Adrenal gland (tissue), 12 donors: ENCODE measurements around the gene BMAL1. TPM values are rescaled to one million over a fixed set of nuclear protein-coding genes. Genes with fewer than 3 reads are reported as not detected.

Experiments
- DNase-seq, 7 donors: peaks; one replicate each; pipeline ENCODE4 v3.0.0-alpha.2; 2019 to 2020
- H3K27ac ChIP-seq, 5 donors: fragments of 200-600 bp; sonication (generic) in 4 of 5; 1 replicate in 3 of 5; 2 replicates in 2 of 5; pipeline versions ENCODE4 v1.5.1 to v1.8.0; 2016 to 2020; ENCODE audit warnings: mild to moderate bottlenecking in 1 of 5
- H3K27me3 ChIP-seq: fragments of 200-600 bp; 2 replicates; pipeline ENCODE4 v1.8.0; 2021
- H3K36me3 ChIP-seq, 2 donors: fragments of 200-600 bp; replicated peaks in 1 of 2; 1 replicate in 1 of 2; 2 replicates in 1 of 2; pipeline versions ENCODE4 v1.5.1 to v1.8.0; 2018 to 2022
- H3K4me1 ChIP-seq, 2 donors: fragments of 200-600 bp; replicated peaks in 1 of 2; 1 replicate in 1 of 2; 2 replicates in 1 of 2; pipeline versions ENCODE4 v1.5.1 to v1.8.0; 2018 to 2021
- H3K4me3 ChIP-seq, 4 donors: fragments of 200-600 bp; sonication (generic) in 3 of 4; one replicate each; pipeline ENCODE4 v1.5.1; 2016 to 2018
- H3K9me3 ChIP-seq, 3 donors: fragments of 200-600 bp; sonication (generic) in 1 of 3; replicated peaks in 1 of 3; 1 replicate in 2 of 3; 2 replicates in 1 of 3; pipeline versions ENCODE4 v1.5.1 to v1.8.0; 2016 to 2021
- POLR2A ChIP-seq, 2 donors: fragments of 450-650 bp; IDR thresholded peaks; one replicate each; pipeline ENCODE4 v1.6.1; 2017; ENCODE audit warnings: antibody characterized with exemption in 2 of 2, mild to moderate bottlenecking in 2 of 2, moderate library complexity in 1 of 2
- WGBS, 4 donors: extraction: QIAGEN DNeasy Blood & Tissue Kit in 2 of 4; methylation state at CpG; one replicate each; pipeline versions ENCODE4 v1.1.5 to v1.1.7; 2013 to 2017; 5-methylcytosine and 5-hydroxymethylcytosine counted together
- intact Hi-C, 2 donors: fragments of 100-400 bp; cut with DNase I; formaldehyde crosslinking; loops; one replicate each; pipeline versions ENCODE4 v1.14.1 to v1.15.0; 2022 to 2023
- polyA plus RNA-seq, 3 donors: library from polyadenylated mRNA; stranded (reverse); fragments of 200-250 nt in 2 of 3; fragments of 350-450 nt in 1 of 3; fragmentation: Illumina TruSeq in 1 of 3; extraction: RNeasy Lipid Tissue Mini Kit (QIAGEN cat#74804) in 1 of 3; gene quantifications; one replicate each; pipeline ENCODE4 v1.2.3, GENCODE V29; 2013 to 2014
- total RNA-seq, 9 donors: library from RNA; depleted of rRNA in 4 of 9; stranded (reverse); fragments of >200 nt in 4 of 9; fragments of 120-200 nt in 1 of 9; fragmentation: NEBNext Ultra II Directional in 1 of 9; extraction: Animal tissue kit (Norgen Biotek cat#: 25700) in 1 of 9; gene quantifications; one replicate each; pipeline versions ENCODE4 v1.1.0 to v1.2.4, GENCODE V29; 2013 to 2023
- TF ChIP-seq, protein P1 (sequence below), 6 experiments: fragments of 450-650 bp in 4 of 6; fragments of 200-600 bp in 2 of 6; sonication (generic) in 1 of 6; IDR thresholded peaks; 1 replicate in 5 of 6; 2 replicates in 1 of 6; pipeline versions ENCODE4 v1.5.1 to v1.8.0; 2016 to 2021; ENCODE audit warnings: antibody characterized with exemption in 6 of 6, mild to moderate bottlenecking in 2 of 6, moderate library complexity in 1 of 6
- donor health status: healthy with polysubstance abuse.
- donor health status: Bipolar disorder and iron deficiency.
- donor health status: DM: yes; HTN: yes; CAD: no.
- donor health status: DM: no; HTN: no; CAD: no.
- donor health status: DM: no; HTN: no; CAD: no.
- donor health status: DM: yes; HTN: yes; CAD: no.

BMAL1 gene
- total and polyA plus RNA-seq, 12 donors, result 13.9 to 80.3 (median 34.3) TPM

DNA sequence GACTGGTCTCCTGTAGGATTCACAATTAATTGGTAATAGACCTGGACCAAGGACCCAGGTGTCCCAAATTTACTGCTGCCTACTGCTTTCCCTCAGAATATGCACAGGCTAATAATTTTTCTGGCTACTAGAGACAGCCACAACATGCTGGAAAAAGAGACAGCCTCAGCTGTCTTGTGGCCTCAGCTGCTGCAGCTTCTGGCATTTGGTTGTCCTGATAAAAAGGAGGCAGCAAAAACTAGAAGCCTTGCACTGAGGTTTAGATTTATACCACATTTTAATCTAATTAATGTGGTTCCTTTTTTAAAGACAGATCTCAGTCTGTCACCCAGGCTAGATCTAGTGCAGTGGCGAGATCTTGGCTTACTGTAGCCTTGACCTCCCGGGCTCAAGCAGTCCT lies 95.6 kb downstream of the BMAL1 start:
- intact Hi-C loops, result no loop called here
- no peaks in the 10 kb centered on the region for H3K4me1 ChIP-seq
- WGBS, 4 donors, result 65 to 100% (median 97%) methylated on average over 2 of the region's 2 CpGs

DNA sequence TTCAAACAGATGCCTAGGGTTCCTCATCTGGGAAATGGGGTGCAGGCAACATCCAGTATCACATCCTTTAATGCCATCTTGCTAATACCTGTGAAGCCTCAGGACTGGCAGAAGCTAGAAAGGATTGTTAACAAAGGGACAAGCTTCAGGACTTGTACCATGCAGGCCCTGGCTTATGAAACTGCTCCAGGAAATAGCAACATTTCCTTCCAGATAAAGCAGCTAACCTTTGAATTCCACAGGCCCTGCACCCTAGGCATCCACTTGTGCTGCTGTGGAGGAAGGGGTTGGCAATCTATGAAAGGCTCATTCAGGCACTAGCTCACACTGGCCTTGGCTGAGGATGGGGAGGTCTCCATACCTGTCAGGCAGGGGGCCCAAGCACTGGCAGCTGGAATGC lies 98.2 kb downstream of the BMAL1 start:
- intact Hi-C loops, result no loop called here
- peaks cover 0 to 97% of the 10 kb centered on the region in 2 donors for H3K36me3 ChIP-seq
- TF ChIP-seq POLR2A (IDR thresholded peaks at IDR 0.05), result no peak
- TF ChIP-seq, protein P1, sequence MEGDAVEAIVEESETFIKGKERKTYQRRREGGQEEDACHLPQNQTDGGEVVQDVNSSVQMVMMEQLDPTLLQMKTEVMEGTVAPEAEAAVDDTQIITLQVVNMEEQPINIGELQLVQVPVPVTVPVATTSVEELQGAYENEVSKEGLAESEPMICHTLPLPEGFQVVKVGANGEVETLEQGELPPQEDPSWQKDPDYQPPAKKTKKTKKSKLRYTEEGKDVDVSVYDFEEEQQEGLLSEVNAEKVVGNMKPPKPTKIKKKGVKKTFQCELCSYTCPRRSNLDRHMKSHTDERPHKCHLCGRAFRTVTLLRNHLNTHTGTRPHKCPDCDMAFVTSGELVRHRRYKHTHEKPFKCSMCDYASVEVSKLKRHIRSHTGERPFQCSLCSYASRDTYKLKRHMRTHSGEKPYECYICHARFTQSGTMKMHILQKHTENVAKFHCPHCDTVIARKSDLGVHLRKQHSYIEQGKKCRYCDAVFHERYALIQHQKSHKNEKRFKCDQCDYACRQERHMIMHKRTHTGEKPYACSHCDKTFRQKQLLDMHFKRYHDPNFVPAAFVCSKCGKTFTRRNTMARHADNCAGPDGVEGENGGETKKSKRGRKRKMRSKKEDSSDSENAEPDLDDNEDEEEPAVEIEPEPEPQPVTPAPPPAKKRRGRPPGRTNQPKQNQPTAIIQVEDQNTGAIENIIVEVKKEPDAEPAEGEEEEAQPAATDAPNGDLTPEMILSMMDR (IDR thresholded peaks at IDR 0.05), result no peak

More for the DNA sequence above, 95.6 kb downstream of the BMAL1 start:
- H3K27me3 ChIP-seq, result no peaks in the 10 kb centered on the region
- H3K27ac ChIP-seq, result no peak overlapping the region
- TF ChIP-seq POLR2A (IDR thresholded peaks at IDR 0.05), result no peak
- TF ChIP-seq, protein P1 (IDR thresholded peaks at IDR 0.05), result no peak
- no peak overlapping the region for H3K4me3 ChIP-seq
- no peak for DNase-seq
- peaks cover 0 to 86% of the 10 kb centered on the region in 2 donors for H3K36me3 ChIP-seq
- H3K9me3 ChIP-seq, result no peaks in the 10 kb centered on the region

DNA sequence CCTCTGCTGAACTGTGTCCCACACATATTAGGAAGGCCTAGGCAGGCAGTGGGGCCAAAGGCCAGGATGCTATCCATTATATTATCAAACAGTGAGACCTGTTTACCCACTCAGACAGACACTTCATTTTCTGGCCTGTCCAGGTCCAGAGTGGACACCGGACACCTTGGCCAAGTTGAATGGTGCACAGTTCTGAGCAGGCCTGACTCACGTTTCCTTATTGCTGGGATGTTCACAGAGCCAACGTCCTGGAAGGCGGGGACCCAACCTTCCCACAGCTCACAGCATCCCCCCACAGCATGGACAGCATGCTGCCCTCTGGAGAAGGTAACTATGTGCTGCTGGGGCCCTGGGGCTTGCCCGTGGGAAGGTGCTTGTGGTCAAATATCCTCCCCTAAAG lies 98.8 kb downstream of the BMAL1 start:
- no peak for DNase-seq
- Histone ChIP-seq H3K27ac (no peak overlapping the region), H3K4me3 (no peak overlapping the region), H3K4me1 (no peaks in the 10 kb centered on the region), H3K27me3 (no peaks in the 10 kb centered on the region), H3K36me3 (peaks cover 0 to 97% of the 10 kb centered on the region in 2 donors), H3K9me3 (no peaks in the 10 kb centered on the region)
- intact Hi-C loops, result no loop called here
- TF ChIP-seq, protein P1 (IDR thresholded peaks at IDR 0.05), result no peak
- no peak for TF ChIP-seq POLR2A (IDR thresholded peaks at IDR 0.05)
- 80 to 91% (median 88%) methylated on average over 1 to 5 of the region's 5 CpGs for WGBS, 4 donors

More for the DNA sequence above, 98.2 kb downstream of the BMAL1 start:
- H3K27ac ChIP-seq, result no peak overlapping the region
- no peaks in the 10 kb centered on the region for H3K4me1 ChIP-seq
- H3K27me3 ChIP-seq, result no peaks in the 10 kb centered on the region
- no peak for DNase-seq
- no peak overlapping the region for H3K4me3 ChIP-seq
- no peaks in the 10 kb centered on the region for H3K9me3 ChIP-seq

DNA sequence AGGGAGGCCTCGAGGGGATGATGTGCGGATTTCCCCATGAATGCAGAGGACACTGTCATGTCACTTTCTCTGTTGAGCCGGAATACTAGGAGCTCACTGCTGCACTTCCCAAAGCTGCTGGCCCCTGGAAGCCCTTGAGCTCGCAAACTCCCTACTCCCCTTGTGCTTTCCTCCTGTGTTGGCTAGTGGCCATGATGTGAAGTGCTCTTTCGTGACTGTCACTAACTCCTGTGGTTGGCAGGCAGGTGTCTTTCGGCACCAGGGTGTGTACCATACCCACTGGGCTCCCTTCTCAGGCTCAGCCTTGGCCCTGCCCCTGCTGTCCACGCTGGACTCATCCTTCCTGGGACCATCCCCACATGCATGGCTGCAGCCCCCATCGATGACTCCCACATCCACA lies 99.2 kb downstream of the BMAL1 start:
- intact Hi-C loops, result no loop called here
- TF ChIP-seq, protein P1 (IDR thresholded peaks at IDR 0.05), result no peak
- TF ChIP-seq POLR2A (IDR thresholded peaks at IDR 0.05), result no peak
- Histone ChIP-seq H3K27ac (no peak overlapping the region), H3K9me3 (no peaks in the 10 kb centered on the region), H3K4me1 (no peaks in the 10 kb centered on the region), H3K4me3 (no peak overlapping the region), H3K27me3 (no peaks in the 10 kb centered on the region), H3K36me3 (peaks cover 0 to 96% of the 10 kb centered on the region in 2 donors)
- 92 to 98% (median 95%) methylated on average over 8 of the region's 8 CpGs for WGBS, 4 donors
- DNase-seq, result no peak
